HepG2 (cell line): Measurements from ENCODE around the gene TSPAN5. TPM values are rescaled to one million over a fixed set of nuclear protein-coding genes. Genes with fewer than 3 reads are reported as not detected.

Experiments used
- ATAC-seq: fragments of 200-7000 bp; cut with Tn5 transposase; 3 replicates; pipeline ENCODE4 v1.9.1; 2020; ENCODE audit warnings: mild to moderate bottlenecking, moderate library complexity
- BruUV-seq: library from RNA; stranded (reverse); fragments of 400-500 nt; replicated peaks from 2 replicates; lab custom pipeline; 2021; lab: Mats Ljungman, UMichigan
- CTCF ChIA-PET: fragments of 300-600 bp; formaldehyde crosslinking; extraction: SDS; loops from one replicate; lab custom pipeline; 2021; ENCODE audit warnings: low total read pairs, inconsistent platforms, low intra/inter-chr PET ratio; lab: Yijun Ruan, JAX
- POLR2A ChIA-PET: fragments of 350-600 bp; sonication (Branson Sonifier 250); formaldehyde crosslinking; loops from one replicate; lab custom pipeline; 2020; ENCODE audit warnings: antibody characterized with exemption, inconsistent platforms; lab: Yijun Ruan, JAX
- DNase-seq: peaks from one replicate; pipeline ENCODE4 v3.0.0-alpha.2; 2015; ENCODE audit warnings: low spot score
- FAIRE-seq: peaks from 3 replicates; lab custom pipeline; 2011; peaks lifted over from hg19 to GRCh38; lab: Jason Lieb, UNC
- H2AFZ ChIP-seq: one replicate; pipeline ENCODE4 v1.6.1; 2011; ENCODE audit warnings: low read length, inconsistent platforms
- H3K27ac ChIP-seq: fragments of 300-600 bp; 3 replicates; pipeline ENCODE4 v1.8.0; 2011; ENCODE audit warnings: mixed run types, mild to moderate bottlenecking, mixed read lengths, low read length, inconsistent platforms; ENCODE audit not compliant: insufficient read depth; ENCODE audit errors: extremely low read length
- H3K27me3 ChIP-seq, 2 experiments: fragments of 200-600 bp in 1 of 2; 2 replicates in 1 of 2; 3 replicates in 1 of 2; pipeline versions ENCODE4 v1.6.0 to v1.8.0; 2011; ENCODE audit warnings: low read length in 2 of 2, mild to moderate bottlenecking in 2 of 2, moderate library complexity in 2 of 2, inconsistent platforms in 1 of 2; ENCODE audit not compliant: insufficient read depth in 2 of 2, control insufficient read depth in 1 of 2
- H3K36me3 ChIP-seq, 2 experiments: fragments of 200-600 bp in 1 of 2; replicated peaks in 1 of 2; 2 replicates in 1 of 2; 3 replicates in 1 of 2; pipeline versions ENCODE4 v1.5.1 to v1.8.0; 2011; ENCODE audit warnings: low read length in 2 of 2, inconsistent platforms in 1 of 2; ENCODE audit not compliant: insufficient read depth in 2 of 2, control insufficient read depth in 1 of 2
- H3K4me1 ChIP-seq: 2 replicates; pipeline ENCODE4 v1.5.1; 2012; ENCODE audit warnings: low read length, inconsistent platforms; ENCODE audit not compliant: insufficient read depth
- H3K4me2 ChIP-seq: 2 replicates; pipeline ENCODE4 v1.6.0; 2011; ENCODE audit warnings: low read depth, low read length, inconsistent platforms
- H3K4me3 ChIP-seq, 3 experiments: fragments of 200-600 bp in 1 of 3; sonication (generic), shearing (Covaris generic) in 1 of 3; replicated peaks in 1 of 3; 2 replicates each; pipeline ENCODE4 v1.5.1; 2011 to 2016; ENCODE audit warnings: low read length in 3 of 3, inconsistent platforms in 2 of 3, low read depth in 2 of 3, mild to moderate bottlenecking in 2 of 3, control low read depth in 1 of 3, mixed read lengths in 1 of 3; ENCODE audit not compliant: insufficient read depth in 1 of 3
- H3K79me2 ChIP-seq: one replicate; pipeline ENCODE4 v1.6.1; 2011; ENCODE audit warnings: low read length, inconsistent platforms; ENCODE audit not compliant: insufficient read depth
- H3K9ac ChIP-seq: 2 replicates; pipeline ENCODE4 v1.6.0; 2011; ENCODE audit warnings: mild to moderate bottlenecking, low read depth, low read length, inconsistent platforms; ENCODE audit not compliant: insufficient read depth
- H3K9me3 ChIP-seq: 2 replicates; pipeline ENCODE4 v1.5.1; 2012; ENCODE audit warnings: mild to moderate bottlenecking, low read length
- H4K20me1 ChIP-seq: 2 replicates; pipeline ENCODE4 v1.6.0; 2011; ENCODE audit warnings: inconsistent platforms, mild to moderate bottlenecking, low read length, moderate library complexity; ENCODE audit not compliant: insufficient read depth
- CEBPG ChIP-seq: IDR thresholded peaks from 2 replicates; pipeline ENCODE4 v1.6.1; 2016
- HMG20B ChIP-seq: conservative IDR thresholded peaks from 2 replicates; pipeline ENCODE4 v1.6.1; 2016; ENCODE audit warnings: missing genetic modification reagents, missing compliant biosample characterization
- KDM6A ChIP-seq: IDR thresholded peaks from 2 replicates; pipeline ENCODE4 v1.6.1; 2016; ENCODE audit warnings: low read depth
- KLF12 ChIP-seq: sonication (generic); formaldehyde crosslinking; IDR thresholded peaks from 2 replicates; pipeline ENCODE4 v1.4.0; 2020; ENCODE audit warnings: missing genetic modification reagents, borderline replicate concordance
- KMT2A ChIP-seq: sonication (generic); formaldehyde crosslinking; IDR thresholded peaks from 2 replicates; pipeline ENCODE4 v1.4.0; 2020; ENCODE audit warnings: missing genetic modification reagents
- WGBS: methylation state at CpG from one replicate; pipeline ENCODE4 v1.1.6; 2017; ENCODE audit warnings: low lambda C conversion rate; 5-methylcytosine and 5-hydroxymethylcytosine counted together
- in situ Hi-C: cut with HindIII; loops from 2 replicates; pipeline ENCODE4 v1.10.0; 2017; ENCODE audit warnings: low pct_unique_long_range_greater_than_20kb; ENCODE audit not compliant: extremely low pct_ligation_motif_present
- intact Hi-C: fragments of 100-400 bp; cut with micrococcal nuclease; formaldehyde crosslinking; loops from one replicate; pipeline ENCODE4 v1.10.0; 2022; ENCODE audit not compliant: unreplicated experiment
- polyA plus RNA-seq, 8 experiments: library from polyadenylated mRNA; depleted of rRNA in 3 of 8; stranded (reverse) in 7 of 8; unstranded in 1 of 8; fragments of >200 nt; fragmentation: Illumina TruSeq in 4 of 8; extraction: Trizol in 4 of 8; gene quantifications; 2 replicates each; pipeline versions ENCODE4 v1.2.1 to v1.2.3, GENCODE V29; 2011 to 2016; ENCODE audit warnings: low read depth in 4 of 8, missing spikeins in 1 of 8, mixed read lengths in 1 of 8; ENCODE audit not compliant: insufficient read depth in 1 of 8
- total RNA-seq, 5 experiments: library from RNA; depleted of rRNA; stranded (reverse); fragments of >200 nt; fragmentation: Illumina TruSeq; extraction: Trizol; gene quantifications; 2 replicates each; pipeline ENCODE4 v1.2.3, GENCODE V29; 2016; ENCODE audit warnings: low read depth in 1 of 5
- TF ChIP-seq, protein P1 (sequence below): sonication (generic); formaldehyde crosslinking; IDR thresholded peaks from 2 replicates; pipeline ENCODE4 v1.4.0; 2020; ENCODE audit warnings: missing genetic modification reagents, borderline replicate concordance
- TF ChIP-seq, protein P2 (sequence below): sonication (generic); formaldehyde crosslinking; IDR thresholded peaks from 2 replicates; pipeline ENCODE4 v1.8.1; 2023; ENCODE audit warnings: mild to moderate bottlenecking, missing genetic modification reagents, borderline replicate concordance
- TF ChIP-seq, protein P3 (sequence below): sonication (generic); formaldehyde crosslinking; IDR thresholded peaks from 2 replicates; pipeline ENCODE4 v1.8.1; 2023; ENCODE audit warnings: missing genetic modification reagents, mild to moderate bottlenecking, borderline replicate concordance

The TSPAN5 gene
- total and polyA plus RNA-seq, 2 of the 13 experiments (the other 11 are each of a cell fraction or from before 2014, with no cell fraction given), result 0.20 to 0.53 TPM

DNA sequence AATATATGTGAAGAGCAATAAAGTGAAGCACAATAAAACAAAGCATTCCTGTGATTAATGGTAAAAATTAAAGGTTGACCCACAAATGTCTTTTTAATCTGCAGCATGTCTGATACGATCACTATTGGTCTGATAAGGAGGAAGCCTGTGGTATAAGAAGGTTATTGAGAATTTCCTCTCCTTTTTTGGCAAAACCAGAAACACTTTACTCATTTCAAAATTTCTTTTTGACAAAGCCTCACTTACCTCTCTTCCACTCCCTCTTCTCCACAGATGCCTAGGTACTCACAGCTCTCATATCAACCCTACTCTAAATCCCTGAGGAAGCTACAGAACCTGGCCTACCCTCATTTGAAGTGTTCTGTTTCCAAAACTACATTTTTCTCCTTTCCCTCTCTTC lies 56.1 kb downstream of the TSPAN5 start:
- Histone ChIP-seq H3K4me1 (no peaks in the 10 kb centered on the region), H2AFZ (no peak overlapping the region), H3K9me3 (no peaks in the 10 kb centered on the region), H3K79me2 (no peaks in the 10 kb centered on the region), H3K36me3 (no peaks in the 10 kb centered on the region), H3K27ac (no peak overlapping the region), H3K9ac (no peak overlapping the region), H3K4me3 (no peak overlapping the region), H3K4me2 (no peak overlapping the region), H4K20me1 (no peaks in the 10 kb centered on the region), H3K27me3 (no peaks in the 10 kb centered on the region)
- in situ Hi-C loops, result no loop called here
- ChIA-PET CTCF (no interaction called here), POLR2A (no interaction called here)
- intact Hi-C loops, result no loop called here
- no peak for FAIRE-seq
- TF ChIP-seq HMG20B (no peak), KDM6A (CRISPR knock-in tag) (no peak), KLF12 (CRISPR knock-in tag) (no peak), KMT2A (CRISPR knock-in tag) (no peak), CEBPG (CRISPR knock-in tag) (no peak)
- TF ChIP-seq, protein P1, sequence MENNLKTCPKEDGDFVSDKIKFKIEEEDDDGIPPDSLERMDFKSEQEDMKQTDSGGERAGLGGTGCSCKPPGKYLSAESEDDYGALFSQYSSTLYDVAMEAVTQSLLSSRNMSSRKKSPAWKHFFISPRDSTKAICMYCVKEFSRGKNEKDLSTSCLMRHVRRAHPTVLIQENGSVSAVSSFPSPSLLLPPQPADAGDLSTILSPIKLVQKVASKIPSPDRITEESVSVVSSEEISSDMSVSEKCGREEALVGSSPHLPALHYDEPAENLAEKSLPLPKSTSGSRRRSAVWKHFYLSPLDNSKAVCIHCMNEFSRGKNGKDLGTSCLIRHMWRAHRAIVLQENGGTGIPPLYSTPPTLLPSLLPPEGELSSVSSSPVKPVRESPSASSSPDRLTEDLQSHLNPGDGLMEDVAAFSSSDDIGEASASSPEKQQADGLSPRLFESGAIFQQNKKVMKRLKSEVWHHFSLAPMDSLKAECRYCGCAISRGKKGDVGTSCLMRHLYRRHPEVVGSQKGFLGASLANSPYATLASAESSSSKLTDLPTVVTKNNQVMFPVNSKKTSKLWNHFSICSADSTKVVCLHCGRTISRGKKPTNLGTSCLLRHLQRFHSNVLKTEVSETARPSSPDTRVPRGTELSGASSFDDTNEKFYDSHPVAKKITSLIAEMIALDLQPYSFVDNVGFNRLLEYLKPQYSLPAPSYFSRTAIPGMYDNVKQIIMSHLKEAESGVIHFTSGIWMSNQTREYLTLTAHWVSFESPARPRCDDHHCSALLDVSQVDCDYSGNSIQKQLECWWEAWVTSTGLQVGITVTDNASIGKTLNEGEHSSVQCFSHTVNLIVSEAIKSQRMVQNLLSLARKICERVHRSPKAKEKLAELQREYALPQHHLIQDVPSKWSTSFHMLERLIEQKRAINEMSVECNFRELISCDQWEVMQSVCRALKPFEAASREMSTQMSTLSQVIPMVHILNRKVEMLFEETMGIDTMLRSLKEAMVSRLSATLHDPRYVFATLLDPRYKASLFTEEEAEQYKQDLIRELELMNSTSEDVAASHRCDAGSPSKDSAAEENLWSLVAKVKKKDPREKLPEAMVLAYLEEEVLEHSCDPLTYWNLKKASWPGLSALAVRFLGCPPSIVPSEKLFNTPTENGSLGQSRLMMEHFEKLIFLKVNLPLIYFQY (CRISPR knock-in tag), result no peak
- TF ChIP-seq, protein P2, sequence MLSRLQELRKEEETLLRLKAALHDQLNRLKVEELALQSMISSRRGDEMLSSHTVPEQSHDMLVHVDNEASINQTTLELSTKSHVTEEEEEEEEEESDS (CRISPR knock-in tag), result no peak
- TF ChIP-seq, protein P3, sequence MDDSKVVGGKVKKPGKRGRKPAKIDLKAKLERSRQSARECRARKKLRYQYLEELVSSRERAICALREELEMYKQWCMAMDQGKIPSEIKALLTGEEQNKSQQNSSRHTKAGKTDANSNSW, result no peak
- no peak for ATAC-seq
- 46% methylated on average over 1 of the region's 1 CpG for WGBS
- no peak for DNase-seq
- BruUV-seq, result no TSS peak
